Measurements from ENCODE around the gene OGFR.
"Not testable (repeated sequence)": the region's sequence is repeated elsewhere in the genome, so short reads cannot be mapped to it uniquely, and the experiment has no call there.

The OGFR gene

GRCh38 chr20:62844182-62844581 lies 39.5 kb downstream of the OGFR start:
- no peak for DNase-seq

- DNase-seq, result peak; percentile 70
Observed at GRCh38 chr20:62845416-62846160, 41.0 kb downstream of the OGFR start.

DNA sequence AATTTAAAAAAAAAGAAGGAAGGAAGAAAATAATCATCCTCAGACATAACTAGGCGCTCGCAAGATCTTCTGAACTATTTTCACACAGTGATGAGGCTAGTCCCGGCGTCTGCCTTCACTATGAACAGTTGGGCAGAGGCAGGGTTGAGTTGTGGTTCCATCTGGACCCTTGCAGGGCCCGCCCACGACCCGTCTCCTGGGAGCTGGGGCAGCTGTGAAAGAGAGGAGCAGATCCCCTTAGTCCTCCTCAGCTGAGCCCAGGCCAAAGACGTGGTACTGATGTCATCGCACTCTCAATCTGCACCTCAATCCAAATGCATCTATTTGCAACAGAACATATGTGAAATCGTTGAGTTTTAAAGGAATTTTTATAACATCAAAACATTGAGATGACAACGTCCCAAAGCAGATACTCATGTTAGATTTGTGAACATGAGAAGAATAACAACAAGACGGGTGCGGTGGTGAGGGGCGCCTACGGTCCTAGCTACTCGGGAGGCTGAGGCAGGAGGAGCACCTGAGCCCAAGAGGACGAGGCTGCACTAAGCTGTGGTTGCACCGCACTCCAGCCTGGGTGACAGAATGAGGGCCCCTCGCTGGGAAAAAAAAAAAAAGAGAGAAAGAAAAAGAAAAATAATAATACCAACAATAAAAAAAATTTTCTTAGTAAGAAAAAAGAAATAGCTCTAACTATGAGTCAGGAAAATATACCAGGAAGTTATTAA lies 41.7 kb downstream of the OGFR start:
- no peak for DNase-seq

DNA sequence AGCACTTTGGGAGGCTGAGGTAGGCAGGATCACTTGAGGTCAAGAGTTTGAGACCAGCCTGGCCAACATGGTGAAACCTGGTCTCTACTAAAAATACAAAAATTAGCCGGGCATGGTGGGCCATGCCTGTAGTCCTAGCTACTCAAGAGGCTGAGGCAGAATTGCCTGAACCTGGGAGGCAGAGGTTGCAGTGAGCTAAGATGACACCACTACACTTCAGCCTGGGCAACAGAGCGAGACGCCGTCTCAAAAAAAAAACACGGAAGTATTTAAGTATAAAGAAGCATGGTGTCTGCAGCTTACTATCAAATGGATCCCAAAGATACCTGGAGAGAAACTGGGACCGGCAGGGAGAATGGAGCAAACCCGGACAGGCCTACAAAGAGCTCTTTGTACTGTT lies 44.3 kb downstream of the OGFR start:
- DNase-seq, result not testable (repeated sequence)

DNA sequence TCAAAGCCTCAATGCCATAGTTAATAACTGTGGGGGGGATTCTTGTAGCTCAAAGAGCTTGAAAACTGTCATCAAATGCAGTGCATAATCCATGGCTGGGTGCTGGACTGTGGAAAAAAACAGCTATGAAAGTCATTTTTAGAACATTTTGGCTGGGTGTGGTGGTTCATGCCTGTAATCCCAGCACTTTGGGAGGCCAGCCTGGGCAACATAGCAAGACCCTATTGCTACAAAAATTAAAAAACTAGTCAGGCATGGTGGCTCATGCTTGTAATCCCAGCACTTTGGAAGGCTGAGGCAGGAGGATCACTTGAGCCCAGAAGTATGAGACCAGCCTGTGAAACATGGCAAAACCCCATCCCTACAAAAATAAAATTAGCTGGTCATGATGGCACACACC lies 44.8 kb downstream of the OGFR start:
- DNase-seq, result no peak

GRCh38 chr20:62850333-62850974 lies 45.8 kb downstream of the OGFR start:
- no peak for DNase-seq

GRCh38 chr20:62852196-62852595 lies 47.6 kb downstream of the OGFR start:
- DNase-seq, result no peak

GRCh38 chr20:62852841-62853240 lies 48.2 kb downstream of the OGFR start:
- no peak for DNase-seq

- DNase-seq, result not testable (repeated sequence)
Observed at GRCh38 chr20:62853304-62853703, 48.7 kb downstream of the OGFR start.

DNA sequence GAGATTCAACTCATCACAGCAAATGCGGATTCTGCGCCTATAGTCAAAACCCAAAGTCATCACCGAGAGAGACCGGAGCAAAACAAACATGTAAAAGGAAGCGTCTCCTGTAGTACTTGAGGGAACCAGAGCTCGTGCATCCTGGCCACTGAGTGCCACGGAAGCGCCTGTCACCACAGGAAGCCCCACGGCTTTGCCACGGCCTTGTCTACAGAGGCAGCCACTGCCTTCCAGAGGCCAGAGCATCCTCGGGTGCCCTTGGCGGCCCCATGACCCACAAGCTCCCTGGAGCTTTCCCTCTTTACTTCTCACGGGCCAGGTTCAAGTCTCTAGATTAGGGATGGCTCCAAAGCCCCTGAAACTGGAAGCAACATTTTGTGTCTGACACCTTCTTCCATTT lies 49.5 kb downstream of the OGFR start:
- no peak for DNase-seq

DNA sequence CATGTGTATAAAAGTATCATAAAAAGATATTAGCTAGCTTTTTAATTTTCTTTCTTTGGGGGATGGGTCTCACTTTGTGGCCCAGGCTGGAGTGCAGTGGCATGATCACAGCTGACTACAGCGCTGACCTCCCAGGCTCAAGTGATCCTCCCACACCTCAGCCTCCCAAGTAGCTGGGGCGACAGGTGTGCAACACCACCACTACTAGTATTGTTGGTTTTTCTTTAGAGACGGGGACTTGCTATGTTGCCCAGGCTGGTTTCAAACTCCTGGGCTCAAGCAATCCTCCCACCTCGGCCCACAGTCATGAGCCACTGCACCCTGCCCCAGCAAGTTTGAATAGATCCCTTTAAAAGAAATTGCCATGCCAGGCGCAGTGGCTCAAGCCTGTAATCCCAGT lies 50.5 kb downstream of the OGFR start:
- DNase-seq, result no peak

DNA sequence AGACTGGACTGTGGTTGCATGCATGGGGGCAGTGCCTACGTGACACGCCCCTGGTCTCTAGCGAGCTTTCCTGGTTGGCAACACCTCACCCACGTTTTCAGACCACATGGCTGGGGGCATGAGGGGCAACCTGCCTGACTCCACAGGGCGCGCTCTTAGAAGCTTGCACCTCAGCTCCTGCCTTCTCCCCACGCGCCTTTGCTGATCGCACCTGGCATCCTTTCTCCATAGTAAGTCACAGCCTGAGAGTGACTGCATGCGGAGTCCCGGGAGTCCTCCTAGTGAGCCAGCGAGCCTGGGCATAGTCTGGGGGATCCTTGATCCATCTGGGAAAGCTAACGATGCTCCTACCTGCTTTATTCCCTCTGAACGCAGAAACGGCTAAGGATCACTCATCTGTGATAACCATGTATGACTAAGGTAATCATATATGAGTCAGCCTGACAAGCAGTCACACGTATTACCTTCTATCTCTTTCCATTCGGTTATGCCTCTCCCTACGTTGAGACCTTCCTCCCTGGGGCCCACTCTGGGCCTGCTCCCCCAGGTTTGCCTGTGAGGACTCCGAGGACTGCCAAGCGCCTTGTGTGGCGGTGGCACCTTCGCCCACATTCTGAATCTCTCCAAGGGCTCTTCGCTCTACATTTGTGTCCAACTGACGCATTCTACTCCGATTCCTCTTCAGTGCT lies 52.4 kb downstream of the OGFR start:
- DNase-seq, result no peak

DNA sequence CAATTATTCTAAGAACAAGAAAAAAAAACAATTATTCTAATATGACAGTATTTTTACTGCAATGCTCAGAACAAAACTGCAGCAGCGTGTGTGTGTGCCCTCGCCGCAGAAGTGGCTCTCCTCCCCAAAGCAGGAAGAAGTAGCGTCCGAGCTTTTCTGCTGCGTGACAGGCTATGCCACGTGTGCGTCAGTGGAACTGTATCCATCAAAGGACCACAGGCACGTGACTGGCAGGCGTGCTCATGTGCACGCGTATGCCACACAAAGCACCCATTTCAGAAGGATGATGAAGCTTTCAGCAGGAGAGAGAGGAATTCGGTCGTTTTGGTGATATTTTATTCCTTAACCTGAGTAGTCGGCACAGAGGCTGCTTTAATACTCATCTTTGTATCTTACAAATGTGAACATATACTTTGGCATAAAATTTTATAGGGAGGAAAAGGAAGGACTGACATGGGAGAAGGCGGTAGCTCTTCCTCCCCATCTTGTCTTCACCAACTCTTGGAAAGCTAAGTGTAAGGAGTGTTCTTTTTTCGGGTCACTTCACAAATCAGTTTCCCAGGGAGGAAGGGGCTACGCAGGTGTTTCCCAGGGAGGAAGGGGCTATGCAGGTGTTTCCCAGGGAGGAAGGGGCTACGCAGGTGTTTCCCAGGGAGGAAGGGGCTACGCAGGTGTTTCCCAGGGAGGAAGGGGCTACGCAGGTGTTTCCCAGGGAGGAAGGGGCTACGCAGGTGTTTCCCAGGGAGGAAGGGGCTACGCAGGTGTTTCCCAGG lies 53.6 kb downstream of the OGFR start:
- no peak for DNase-seq

GRCh38 chr20:62859721-62860120 lies 55.1 kb downstream of the OGFR start:
- no peak for DNase-seq

GRCh38 chr20:62860391-62860923 lies 55.8 kb downstream of the OGFR start:
- peak; percentile 25 for DNase-seq

GRCh38 chr20:62860924-62861691 lies 56.5 kb downstream of the OGFR start:
- DNase-seq, result no peak

- peak; percentile 82 for DNase-seq
Observed at GRCh38 chr20:62861726-62862336, 57.2 kb downstream of the OGFR start, which contains the start of gene TCFL5. TCFL5 (minus strand) TSS chr20:62861822; CDS start chr20:62861670, 152 bp downstream.

All from fibroblast of upper back skin (primary cell).